Mononuclear cell (primary cell): ENCODE measurements around the gene MREG. TPM values are rescaled to one million over a fixed set of nuclear protein-coding genes. Genes with fewer than 3 reads are reported as not detected.
"Not testable (repeated sequence)": the region's sequence is repeated elsewhere in the genome, so short reads cannot be mapped to it uniquely, and the experiment has no call there.

Source experiments
- H3K27me3 ChIP-seq: 2 replicates; pipeline ENCODE4 v1.6.0; 2011; ENCODE audit warnings: low read length, control low read depth; ENCODE audit not compliant: insufficient read depth
- H3K4me1 ChIP-seq: 2 replicates; pipeline ENCODE4 v1.5.1; 2011; ENCODE audit warnings: mild to moderate bottlenecking, low read length, control low read depth; ENCODE audit not compliant: insufficient read depth
- H3K4me3 ChIP-seq: 2 replicates; pipeline ENCODE4 v1.5.1; 2011; ENCODE audit warnings: mild to moderate bottlenecking, low read length, moderate library complexity
- H3K9me3 ChIP-seq: 2 replicates; pipeline ENCODE4 v1.5.1; 2011; ENCODE audit warnings: low read depth, mild to moderate bottlenecking, control low read depth, low read length
- total RNA-seq: library from RNA; depleted of rRNA; stranded (reverse); fragments of >200 nt; gene quantifications from one replicate; pipeline ENCODE4 v1.2.3, GENCODE V29; 2012

MREG gene
- total RNA-seq, 1 donor, result 1.9 TPM

GRCh38 chr2:215966951-215967350, 46.4 kb downstream of the MREG start:
- H3K9me3 ChIP-seq, result no peaks in the 10 kb centered on the region

GRCh38 chr2:215966274-215966673, 47.1 kb downstream of the MREG start:
- Histone ChIP-seq H3K4me1 (no peaks in the 10 kb centered on the region), H3K9me3 (no peaks in the 10 kb centered on the region), H3K4me3 (no peak overlapping the region), H3K27me3 (no peaks in the 10 kb centered on the region)

More at GRCh38 chr2:215966951-215967350, 46.4 kb downstream of the MREG start:
- H3K27me3 ChIP-seq, result no peaks in the 10 kb centered on the region
- H3K4me3 ChIP-seq, result no peak overlapping the region
- H3K4me1 ChIP-seq, result no peaks in the 10 kb centered on the region

- no peak overlapping the region for H3K4me3 ChIP-seq
- no peaks in the 10 kb centered on the region for H3K4me1 ChIP-seq
- H3K9me3 ChIP-seq, result no peaks in the 10 kb centered on the region
- H3K27me3 ChIP-seq, result no peaks in the 10 kb centered on the region
These were observed 47.7 kb downstream of the MREG start for GRCh38 chr2:215965532-215966165.

- Histone ChIP-seq H3K4me3 (no peak overlapping the region), H3K4me1 (no peaks in the 10 kb centered on the region), H3K9me3 (no peaks in the 10 kb centered on the region), H3K27me3 (no peaks in the 10 kb centered on the region)
These were observed 51.4 kb downstream of the MREG start for GRCh38 chr2:215961981-215962380.

GRCh38 chr2:215958257-215958656, 55.1 kb downstream of the MREG start:
- no peaks in the 10 kb centered on the region for H3K4me1 ChIP-seq
- no peaks in the 10 kb centered on the region for H3K9me3 ChIP-seq
- H3K4me3 ChIP-seq, result no peak overlapping the region
- H3K27me3 ChIP-seq, result no peaks in the 10 kb centered on the region

GRCh38 chr2:215957354-215958122, 55.8 kb downstream of the MREG start:
- H3K27me3 ChIP-seq, H3K4me3 ChIP-seq, H3K4me1 ChIP-seq, H3K9me3 ChIP-seq: not testable (repeated sequence)

GRCh38 chr2:215952860-215953637, 60.3 kb downstream of the MREG start:
- H3K4me3 ChIP-seq, result no peak overlapping the region
- H3K4me1 ChIP-seq, result no peaks in the 10 kb centered on the region
- no peaks in the 10 kb centered on the region for H3K27me3 ChIP-seq
- H3K9me3 ChIP-seq, result no peaks in the 10 kb centered on the region

GRCh38 chr2:215951558-215951957, 61.8 kb downstream of the MREG start:
- H3K9me3 ChIP-seq, result no peaks in the 10 kb centered on the region
- no peaks in the 10 kb centered on the region for H3K4me1 ChIP-seq
- H3K4me3 ChIP-seq, result no peak overlapping the region
- H3K27me3 ChIP-seq, result no peaks in the 10 kb centered on the region

- Histone ChIP-seq H3K27me3 (no peaks in the 10 kb centered on the region), H3K4me3 (no peak overlapping the region), H3K9me3 (no peaks in the 10 kb centered on the region), H3K4me1 (no peaks in the 10 kb centered on the region)
These were observed 63.4 kb downstream of the MREG start for GRCh38 chr2:215949991-215950404.

GRCh38 chr2:215948051-215948450, 65.3 kb downstream of the MREG start:
- Histone ChIP-seq H3K4me1 (no peaks in the 10 kb centered on the region), H3K4me3 (no peak overlapping the region), H3K27me3 (no peaks in the 10 kb centered on the region), H3K9me3 (no peaks in the 10 kb centered on the region)

- Histone ChIP-seq H3K4me1 (no peaks in the 10 kb centered on the region), H3K27me3 (no peaks in the 10 kb centered on the region), H3K9me3 (no peaks in the 10 kb centered on the region), H3K4me3 (no peak overlapping the region)
These were observed 66.8 kb downstream of the MREG start for GRCh38 chr2:215946586-215946985.

GRCh38 chr2:215942194-215942593, 71.2 kb downstream of the MREG start:
- Histone ChIP-seq H3K9me3 (no peaks in the 10 kb centered on the region), H3K27me3 (no peaks in the 10 kb centered on the region), H3K4me3 (no peak overlapping the region), H3K4me1 (no peaks in the 10 kb centered on the region)

- H3K4me1 ChIP-seq, result no peaks in the 10 kb centered on the region
- no peaks in the 10 kb centered on the region for H3K27me3 ChIP-seq
- no peaks in the 10 kb centered on the region for H3K9me3 ChIP-seq
- no peak overlapping the region for H3K4me3 ChIP-seq
These were observed 71.6 kb downstream of the MREG start for GRCh38 chr2:215941726-215942125.

- no peaks in the 10 kb centered on the region for H3K9me3 ChIP-seq
- no peaks in the 10 kb centered on the region for H3K4me1 ChIP-seq
- H3K27me3 ChIP-seq, result no peaks in the 10 kb centered on the region
- H3K4me3 ChIP-seq, result no peak overlapping the region
These were observed 72.6 kb downstream of the MREG start for GRCh38 chr2:215940645-215941184.

GRCh38 chr2:215937190-215937589, 76.2 kb downstream of the MREG start:
- no peaks in the 10 kb centered on the region for H3K9me3 ChIP-seq
- H3K4me3 ChIP-seq, result no peak overlapping the region
- H3K27me3 ChIP-seq, result no peaks in the 10 kb centered on the region

More at GRCh38 chr2:215937190-215937589, 76.2 kb downstream of the MREG start:
- H3K4me1 ChIP-seq, result no peaks in the 10 kb centered on the region
